Activated CD8-positive, alpha-beta T cell treated with anti-CD3 and anti-CD28 coated beads, Interleukin-2, amount 10 ng/mL, durations not matched to agents 7 days and 5 days (primary cell): ENCODE measurements around the gene LPCAT4. TPM values are rescaled to one million over a fixed set of nuclear protein-coding genes. Genes with fewer than 3 reads are reported as not detected.
A peak's percentile ranks its signal among the peaks of the same experiment; 100 is the strongest.
"Not testable (repeated sequence)": the region's sequence is repeated elsewhere in the genome, so short reads cannot be mapped to it uniquely, and the experiment has no call there.

ENCODE experiments used
- ATAC-seq: fragments of 150-1000 bp; cut with Tn5 transposase; one replicate; pipeline ENCODE4 v1.10.0; 2021; ENCODE audit warnings: moderate library complexity
- CTCF ChIA-PET: fragments of 350-600 bp; sonication (Branson Sonifier 250); formaldehyde crosslinking; loops from one replicate; lab custom pipeline; 2021; ENCODE audit warnings: antibody characterized with exemption; lab: Charles Lee
- POLR2A ChIA-PET: fragments of 350-600 bp; sonication (Branson Sonifier 250); formaldehyde crosslinking; loops from one replicate; lab custom pipeline; 2021; ENCODE audit warnings: antibody characterized with exemption; lab: Charles Lee
- DNase-seq: peaks from one replicate; pipeline ENCODE4 v3.0.0-alpha.2; 2020
- H3K27ac Mint-ChIP-seq: one replicate; pipeline ENCODE4 v1.8.0; 2021; ENCODE audit warnings: mild to moderate bottlenecking, mixed read lengths
- H3K27me3 Mint-ChIP-seq: one replicate; pipeline ENCODE4 v1.8.0; 2021; ENCODE audit warnings: low read depth, mixed read lengths
- H3K36me3 Mint-ChIP-seq: one replicate; pipeline ENCODE4 v1.8.0; 2021; ENCODE audit warnings: low read depth, mixed read lengths
- H3K4me1 Mint-ChIP-seq: one replicate; pipeline ENCODE4 v1.8.0; 2021; ENCODE audit warnings: low read depth, mixed read lengths
- H3K4me3 Mint-ChIP-seq: one replicate; pipeline ENCODE4 v1.8.0; 2021; ENCODE audit warnings: mild to moderate bottlenecking, mixed read lengths
- H3K9me3 Mint-ChIP-seq: one replicate; pipeline ENCODE4 v1.8.0; 2022; ENCODE audit warnings: mixed read lengths; ENCODE audit not compliant: insufficient read depth
- total RNA-seq, 2 experiments: library from RNA; stranded (reverse); gene quantifications; one replicate each; pipeline ENCODE4 v1.2.3, GENCODE V29; 2021

The LPCAT4 gene
- total RNA-seq, 2 experiments from 2014 or later: 106 to 115 TPM

GRCh38 chr15:34360298-34360697 is 6.7 kb downstream of the LPCAT4 start:
- Mint-ChIP-seq H3K4me1 (peaks cover 20% of the 10 kb centered on the region), H3K27ac (no peak overlapping the region)
- CTCF ChIA-PET: interaction anchor here (1.3 to 2.0 kb wide), 3 partner anchors 17 to 119 kb away, joined by 4 to 9 read pairs (median 9); partner anchors contain the start of genes NOP10 and NUTM1

DNA sequence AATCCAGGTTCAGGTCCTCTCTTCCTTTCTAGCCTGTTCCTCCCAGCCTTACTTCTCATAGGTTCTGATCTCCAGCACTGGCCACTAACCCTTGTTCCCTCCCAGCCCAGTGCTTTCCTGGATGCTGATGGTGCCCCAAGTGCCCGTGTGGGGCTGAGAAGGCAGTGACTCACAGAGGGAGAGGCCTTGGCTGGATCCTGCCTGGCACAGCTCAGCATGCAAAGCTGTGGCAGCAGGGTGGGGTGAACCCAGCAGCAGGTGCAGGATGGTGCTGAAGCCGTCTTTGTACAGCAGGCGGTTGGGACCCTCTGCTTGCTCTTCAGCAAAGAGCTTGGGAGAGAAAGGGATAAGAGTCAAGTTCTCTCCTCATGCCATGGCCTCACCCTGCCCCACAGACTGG is 7.6 kb downstream of the LPCAT4 start:
- Mint-ChIP-seq H3K36me3 (peaks cover 55% of the 10 kb centered on the region), H3K9me3 (no peaks in the 10 kb centered on the region), H3K27ac (peak overlapping the region; percentile 45), H3K27me3 (no peaks in the 10 kb centered on the region), H3K4me3 (no peak overlapping the region), H3K4me1 (peaks cover 12% of the 10 kb centered on the region)
- ATAC-seq (no peak), DNase-seq (no peak)
- ChIA-PET POLR2A (no interaction called here), CTCF (interaction anchor here (1.3 to 2.0 kb wide), 2 partner anchors 16 to 21 kb away, joined by 4 to 9 read pairs; partner anchors contain the start of genes NOP10 and NUTM1)

More at GRCh38 chr15:34360298-34360697, 6.7 kb downstream of the LPCAT4 start:
- Mint-ChIP-seq H3K9me3 (no peaks in the 10 kb centered on the region), H3K4me3 (no peak overlapping the region), H3K36me3 (peaks cover 59% of the 10 kb centered on the region), H3K27me3 (no peaks in the 10 kb centered on the region)
- DNase-seq (no peak), ATAC-seq (no peak)
- POLR2A ChIA-PET: no interaction called here

- peaks cover 12% of the 10 kb centered on the region for H3K4me1 Mint-ChIP-seq
- DNase-seq (no peak), ATAC-seq (no peak)
- H3K36me3 Mint-ChIP-seq: peaks cover 55% of the 10 kb centered on the region
- H3K9me3 Mint-ChIP-seq: no peaks in the 10 kb centered on the region
- no peak overlapping the region for H3K4me3 Mint-ChIP-seq
- ChIA-PET POLR2A (no interaction called here), CTCF (interaction anchor here (1.1 to 6.7 kb wide), 2 partner anchors 9 to 16 kb away, joined by 11 to 26 read pairs; partner anchors contain the start of genes LPCAT4, NOP10 and NUTM1)
- peak overlapping the region; percentile 45 for H3K27ac Mint-ChIP-seq
- no peaks in the 10 kb centered on the region for H3K27me3 Mint-ChIP-seq
These were observed 8.0 kb downstream of the LPCAT4 start for GRCh38 chr15:34358948-34359347.

- Mint-ChIP-seq H3K9me3 (no peaks in the 10 kb centered on the region), H3K27me3 (no peaks in the 10 kb centered on the region), H3K4me3 (no peak overlapping the region), H3K27ac (no peak overlapping the region), H3K36me3 (peaks cover 51% of the 10 kb centered on the region), H3K4me1 (peaks cover 9% of the 10 kb centered on the region)
- POLR2A ChIA-PET: no interaction called here
- no peak for DNase-seq
- CTCF ChIA-PET: interaction anchor here (1.1 to 6.7 kb wide), 2 partner anchors 9 to 15 kb away, joined by 11 to 26 read pairs; partner anchors contain the start of genes LPCAT4, NOP10 and NUTM1
- no peak for ATAC-seq
These were observed 8.6 kb downstream of the LPCAT4 start for GRCh38 chr15:34358367-34358766.

DNA sequence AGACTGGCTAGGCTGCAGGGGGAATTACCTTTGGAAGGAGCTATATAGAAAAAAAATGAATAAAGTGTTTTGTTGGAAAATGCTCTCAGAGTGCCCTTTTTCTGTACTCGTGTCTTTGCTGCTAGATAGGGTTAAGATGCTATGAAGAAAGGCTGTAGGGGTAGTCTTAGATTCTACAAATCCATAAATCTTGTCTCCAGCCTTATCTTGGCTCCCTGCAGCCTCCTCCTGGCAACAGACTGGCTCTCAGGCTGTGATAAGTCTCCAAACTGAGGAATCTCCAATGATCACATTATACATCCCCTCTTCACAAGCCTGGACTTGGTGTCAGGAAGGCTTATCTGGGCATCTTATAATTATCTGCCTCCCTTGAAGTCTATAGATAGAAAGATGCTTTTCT is 9.3 kb downstream of the LPCAT4 start:
- peaks cover 46% of the 10 kb centered on the region for H3K36me3 Mint-ChIP-seq
- H3K27ac Mint-ChIP-seq: no peak overlapping the region
- H3K4me3 Mint-ChIP-seq: no peak overlapping the region
- no peaks in the 10 kb centered on the region for H3K27me3 Mint-ChIP-seq
- ChIA-PET CTCF (interaction anchor here (1.1 to 6.7 kb wide), 2 partner anchors 10 to 14 kb away, joined by 11 to 26 read pairs; partner anchors contain the start of genes LPCAT4, NOP10 and NUTM1), POLR2A (no interaction called here)
- ATAC-seq (no peak), DNase-seq (no peak)
- no peaks in the 10 kb centered on the region for H3K9me3 Mint-ChIP-seq
- peaks cover 4% of the 10 kb centered on the region for H3K4me1 Mint-ChIP-seq

GRCh38 chr15:34355241-34355640 is 11.8 kb downstream of the LPCAT4 start:
- Mint-ChIP-seq H3K27ac (no peak overlapping the region), H3K4me3 (no peak overlapping the region), H3K36me3 (peaks cover 28% of the 10 kb centered on the region), H3K27me3 (no peaks in the 10 kb centered on the region), H3K9me3 (no peaks in the 10 kb centered on the region), H3K4me1 (no peaks in the 10 kb centered on the region)
- ATAC-seq (no peak), DNase-seq (no peak)
- ChIA-PET POLR2A (interaction anchor here (2.0 kb wide), 1 partner anchor 12 kb away, joined by 7 read pairs; the partner anchor contains the start of gene LPCAT4), CTCF (interaction anchor here (0.9 to 6.7 kb wide), 3 partner anchors 12 to 233 kb away, joined by 3 to 26 read pairs (median 11); partner anchors contain the start of genes LPCAT4, NOP10 and NUTM1)

DNA sequence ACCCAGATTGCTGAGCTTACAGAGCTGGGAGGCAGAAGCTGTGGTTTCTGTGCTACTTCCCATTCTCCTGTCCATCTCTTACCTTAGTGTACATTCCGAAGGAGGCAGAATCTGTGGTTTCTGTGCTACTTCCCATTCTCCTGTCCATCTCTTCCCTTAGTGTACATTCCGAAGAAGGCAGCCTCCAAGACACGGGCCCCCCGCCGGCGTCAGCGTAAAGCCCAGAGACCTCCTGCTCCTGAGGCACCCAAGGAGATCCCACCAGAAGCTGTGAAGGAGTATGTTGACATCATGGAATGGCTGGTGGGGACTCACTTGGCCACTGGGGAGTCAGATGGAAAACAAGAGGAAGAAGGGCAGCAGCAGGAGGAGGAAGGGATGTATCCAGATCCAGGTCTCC is 12.7 kb downstream of the LPCAT4 start:
- Mint-ChIP-seq H3K4me3 (no peak overlapping the region), H3K9me3 (no peaks in the 10 kb centered on the region), H3K4me1 (no peaks in the 10 kb centered on the region), H3K27me3 (no peaks in the 10 kb centered on the region), H3K27ac (peak overlapping the region; percentile 41), H3K36me3 (peaks cover 21% of the 10 kb centered on the region)
- ATAC-seq (no peak), DNase-seq (no peak)
- POLR2A ChIA-PET: interaction anchor here (2.0 kb wide), 1 partner anchor 13 kb away, joined by 7 read pairs; the partner anchor contains the start of gene LPCAT4
- CTCF ChIA-PET: interaction anchor here (0.9 to 6.7 kb wide), 3 partner anchors 11 to 234 kb away, joined by 3 to 26 read pairs (median 11); partner anchors contain the start of genes LPCAT4, NOP10 and NUTM1

GRCh38 chr15:34353627-34354026 is 13.4 kb downstream of the LPCAT4 start:
- H3K9me3 Mint-ChIP-seq: no peaks in the 10 kb centered on the region
- ChIA-PET POLR2A (interaction anchor here (2.0 kb wide), 1 partner anchor 14 kb away, joined by 7 read pairs; the partner anchor contains the start of gene LPCAT4), CTCF (interaction anchor here (1.0 to 6.7 kb wide), 3 partner anchors 10 to 291 kb away, joined by 4 to 26 read pairs (median 5); partner anchors contain the start of genes LPCAT4, NOP10 and NUTM1)
- no peak overlapping the region for H3K4me3 Mint-ChIP-seq
- ATAC-seq (no peak), DNase-seq (no peak)
- no peak overlapping the region for H3K27ac Mint-ChIP-seq
- H3K27me3 Mint-ChIP-seq: no peaks in the 10 kb centered on the region
- H3K4me1 Mint-ChIP-seq: no peaks in the 10 kb centered on the region
- peaks cover 18% of the 10 kb centered on the region for H3K36me3 Mint-ChIP-seq

GRCh38 chr15:34352996-34353395 is 14.0 kb downstream of the LPCAT4 start:
- DNase-seq, H3K27me3 Mint-ChIP-seq, POLR2A ChIA-PET, H3K4me1 Mint-ChIP-seq, H3K27ac Mint-ChIP-seq, H3K9me3 Mint-ChIP-seq, ATAC-seq, H3K4me3 Mint-ChIP-seq: not testable (repeated sequence)
- CTCF ChIA-PET: interaction anchor here (1.0 to 6.7 kb wide), 3 partner anchors 10 to 291 kb away, joined by 4 to 26 read pairs (median 5); partner anchors contain the start of genes LPCAT4, NOP10 and NUTM1
- H3K36me3 Mint-ChIP-seq: peaks cover 15% of the 10 kb centered on the region

- Mint-ChIP-seq H3K36me3 (no peaks in the 10 kb centered on the region), H3K4me1 (no peaks in the 10 kb centered on the region), H3K27me3 (no peaks in the 10 kb centered on the region), H3K4me3 (no peak overlapping the region), H3K9me3 (no peaks in the 10 kb centered on the region), H3K27ac (no peak overlapping the region)
- ATAC-seq (no peak), DNase-seq (no peak)
- ChIA-PET POLR2A (interaction anchor here (0.8 kb wide), 1 partner anchor 15 kb away, joined by 3 read pairs; no protein-coding TSS in a partner anchor), CTCF (no interaction called here)
These were observed 17.2 kb downstream of the LPCAT4 start for GRCh38 chr15:34349769-34350168.

GRCh38 chr15:34348735-34349300 is 18.2 kb downstream of the LPCAT4 start:
- ChIA-PET CTCF (no interaction called here), POLR2A (no interaction called here)
- ATAC-seq (no peak), DNase-seq (no peak)
- no peaks in the 10 kb centered on the region for H3K27me3 Mint-ChIP-seq
- H3K36me3 Mint-ChIP-seq: no peaks in the 10 kb centered on the region
- H3K4me3 Mint-ChIP-seq: no peak overlapping the region
- H3K9me3 Mint-ChIP-seq: no peaks in the 10 kb centered on the region
- no peaks in the 10 kb centered on the region for H3K4me1 Mint-ChIP-seq
- no peak overlapping the region for H3K27ac Mint-ChIP-seq
